ENCODE data around the gene AGT.
"Not testable (repeated sequence)": the region's sequence is repeated elsewhere in the genome, so short reads cannot be mapped to it uniquely, and the experiment has no call there.

The AGT gene

DNA sequence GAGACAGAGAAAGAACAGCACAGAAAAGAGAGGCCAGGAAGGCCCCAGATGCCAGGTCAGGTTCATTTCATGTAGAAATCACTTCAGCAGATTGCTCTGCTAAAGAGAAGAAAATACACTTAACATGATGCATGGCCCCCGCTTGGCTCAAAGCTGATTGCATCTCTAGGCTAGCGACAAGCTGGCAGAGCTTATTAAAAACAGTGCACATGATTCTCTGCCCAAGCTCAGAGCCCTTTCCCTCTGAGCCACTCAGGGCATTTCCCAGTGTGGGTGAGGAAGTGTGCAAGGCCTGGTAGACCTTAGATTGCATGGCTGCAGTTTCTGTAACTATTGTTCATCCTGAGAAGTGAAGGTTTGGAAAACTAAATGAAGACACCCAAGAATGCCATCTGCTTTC, 30.0 kb upstream of the AGT start:
- no peak for DNase-seq

DNA sequence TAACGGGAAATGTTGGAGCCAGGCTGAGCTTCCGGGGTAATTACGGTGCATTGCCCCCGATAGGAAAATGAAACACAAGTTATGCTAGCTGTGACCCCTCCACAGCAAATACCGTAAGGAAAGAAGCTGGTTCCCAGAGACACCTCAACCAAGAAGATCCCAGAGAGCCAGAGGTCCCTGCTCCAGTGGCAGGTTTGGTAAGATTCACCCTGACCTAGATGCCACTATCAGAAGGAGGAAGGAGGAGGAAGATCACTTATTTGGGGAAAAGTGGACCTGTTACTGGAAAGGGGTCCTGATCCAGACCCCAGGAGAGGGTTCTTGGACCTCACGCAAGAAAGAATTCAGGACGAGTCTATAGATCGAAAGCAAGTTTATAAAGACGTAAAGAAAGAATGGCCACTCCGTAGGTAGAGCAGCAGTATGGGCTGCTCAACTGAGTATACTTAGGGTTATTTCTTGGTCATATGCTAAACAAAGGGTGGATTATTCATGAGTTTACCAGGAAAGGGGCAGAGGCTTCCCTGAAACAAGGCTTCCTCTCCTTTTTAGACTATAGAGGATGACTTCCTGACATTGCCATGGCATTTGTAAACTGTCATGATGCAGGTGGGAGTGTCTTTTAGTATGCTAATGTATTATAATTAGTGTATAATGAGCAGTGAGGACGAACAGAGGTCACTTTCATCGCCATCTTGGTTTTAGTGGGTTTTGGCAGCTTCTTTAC, 25.8 kb upstream of the AGT start:
- DNase-seq = no peak

DNA sequence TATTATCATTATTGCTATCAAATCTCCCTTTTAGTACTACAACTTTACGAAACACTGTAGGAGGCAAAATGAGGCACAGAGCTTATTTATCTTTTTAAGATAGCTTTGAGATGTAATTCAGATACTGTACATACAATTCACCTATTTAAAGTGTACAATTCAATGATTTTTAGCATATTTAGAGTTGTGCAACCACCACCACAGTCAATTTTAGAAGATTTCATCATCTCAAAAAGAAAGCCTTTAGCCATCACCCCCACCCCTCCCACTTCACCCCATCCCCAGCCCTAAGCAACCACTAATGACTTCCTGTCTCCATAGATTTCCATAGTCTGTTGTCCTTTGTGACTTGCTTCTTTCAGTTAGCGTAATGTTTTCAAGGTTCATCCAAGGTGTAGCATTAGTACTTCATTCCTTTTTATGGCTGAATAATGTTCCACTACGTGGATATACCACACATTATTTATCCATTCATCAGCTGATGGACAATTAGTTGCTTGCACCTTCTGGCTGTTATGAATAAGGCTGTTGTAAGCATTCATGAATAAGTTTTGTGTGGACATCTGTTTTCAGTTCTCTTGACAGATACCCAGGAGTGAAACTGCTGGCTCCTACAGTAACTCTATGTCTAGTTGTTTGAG, 23.8 kb upstream of the AGT start:
- DNase-seq = no peak

DNA sequence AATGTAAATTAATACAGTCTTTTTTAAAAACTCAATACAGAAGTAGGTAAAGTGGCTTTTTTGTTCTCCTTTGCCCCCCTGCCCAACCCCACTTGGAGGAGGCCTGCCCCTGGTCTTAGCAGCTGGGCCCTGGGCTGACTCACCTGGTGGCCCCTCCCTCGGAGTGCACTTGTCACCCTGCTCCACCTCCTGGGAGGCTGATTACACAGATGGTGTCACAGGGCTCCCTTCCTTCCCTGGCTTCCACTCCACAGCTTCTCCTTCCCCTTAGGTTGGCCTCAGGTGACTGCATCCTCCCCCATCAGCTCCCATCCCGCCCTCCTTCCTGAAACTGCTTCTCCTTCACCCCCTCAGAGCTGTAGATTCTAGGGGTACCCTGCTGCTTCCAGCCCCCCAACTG, 21.5 kb upstream of the AGT start:
- DNase-seq = no peak

DNA sequence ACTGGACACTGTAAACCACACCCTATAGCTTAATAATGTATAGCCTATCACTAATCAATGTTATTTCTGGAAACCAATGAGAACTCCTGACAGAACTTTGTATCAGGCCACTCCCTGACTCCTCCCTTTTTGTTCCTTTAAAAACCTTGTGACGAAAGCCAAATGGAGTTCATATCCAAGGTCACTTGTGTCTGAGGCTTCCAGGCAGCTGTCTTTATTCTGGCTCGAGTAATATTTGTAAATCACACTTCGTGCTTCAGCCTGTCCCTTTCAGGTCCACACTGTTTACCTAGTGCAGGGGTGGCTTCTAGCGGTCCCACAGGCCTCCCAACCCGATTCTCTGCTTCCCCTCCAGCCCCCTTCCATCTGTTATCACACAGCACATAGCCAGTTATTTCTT, 17.1 kb upstream of the AGT start:
- no peak for DNase-seq

DNA sequence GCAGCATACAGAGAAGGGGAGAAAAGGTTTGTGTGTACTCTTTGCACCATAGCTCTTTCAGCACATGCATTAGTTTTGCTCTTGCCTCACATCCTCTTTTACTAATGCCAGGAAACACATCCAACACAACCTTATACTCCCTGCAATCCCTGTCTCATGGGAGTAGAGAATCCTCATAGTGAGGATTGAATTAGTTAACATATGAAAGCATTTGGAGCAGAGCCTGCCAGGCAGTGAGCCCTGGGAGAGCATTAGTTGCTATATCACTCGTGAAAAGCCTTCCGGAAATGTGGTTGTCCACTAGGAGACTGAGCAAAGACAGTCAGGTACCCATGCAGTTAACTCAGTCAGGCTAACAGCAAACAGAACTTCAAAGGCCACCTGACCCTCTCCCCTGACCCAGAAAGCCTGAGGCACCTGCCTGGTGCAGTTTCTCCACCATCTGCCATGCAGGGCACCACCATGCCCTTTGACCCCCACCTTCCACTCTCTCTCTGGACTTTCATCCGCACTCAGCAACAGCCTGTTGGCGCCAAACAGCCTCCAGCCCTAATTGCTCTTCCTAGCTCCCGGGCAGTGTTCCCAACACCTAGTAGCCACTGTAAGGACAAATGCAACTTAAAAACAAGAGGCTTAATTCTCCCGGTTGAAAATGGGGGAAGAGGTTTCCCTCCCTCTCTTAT, 14.9 kb upstream of the AGT start:
- DNase-seq = no peak

DNA sequence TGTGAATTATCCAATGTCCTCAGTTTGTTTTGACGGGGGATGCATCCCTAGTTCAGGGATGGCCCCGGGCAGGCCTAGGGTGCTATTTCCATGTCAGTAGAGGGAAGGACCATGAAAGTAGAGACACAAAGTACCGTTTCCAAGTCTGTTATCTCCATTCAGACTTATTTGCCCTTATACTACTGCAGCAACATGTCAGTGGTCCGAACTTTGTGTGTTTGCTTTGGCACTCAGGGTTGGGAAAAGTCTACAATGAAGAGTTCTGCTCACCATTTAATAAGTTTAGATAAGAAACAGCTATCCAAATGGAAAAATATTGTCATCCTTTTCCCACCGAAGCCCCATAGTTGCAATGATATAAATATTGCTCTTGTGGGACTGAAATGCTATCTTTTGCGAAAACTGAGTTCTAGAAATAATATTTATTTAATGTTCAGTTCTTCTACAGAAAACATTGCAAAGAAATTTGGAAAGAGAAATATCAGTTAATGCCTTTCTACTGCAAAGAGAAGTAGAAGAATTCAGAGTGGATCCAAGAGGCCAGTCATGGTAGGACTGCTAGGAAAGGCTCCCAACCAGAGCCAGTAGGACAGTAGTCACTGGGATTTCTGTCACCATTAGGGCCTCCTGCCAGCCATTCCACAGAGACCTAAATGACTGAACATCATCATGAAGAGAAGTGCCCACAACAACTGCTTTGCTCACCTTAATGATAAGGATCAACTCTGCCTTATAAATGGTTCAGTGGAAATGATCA, 11.5 kb upstream of the AGT start:
- no peak for DNase-seq

DNA sequence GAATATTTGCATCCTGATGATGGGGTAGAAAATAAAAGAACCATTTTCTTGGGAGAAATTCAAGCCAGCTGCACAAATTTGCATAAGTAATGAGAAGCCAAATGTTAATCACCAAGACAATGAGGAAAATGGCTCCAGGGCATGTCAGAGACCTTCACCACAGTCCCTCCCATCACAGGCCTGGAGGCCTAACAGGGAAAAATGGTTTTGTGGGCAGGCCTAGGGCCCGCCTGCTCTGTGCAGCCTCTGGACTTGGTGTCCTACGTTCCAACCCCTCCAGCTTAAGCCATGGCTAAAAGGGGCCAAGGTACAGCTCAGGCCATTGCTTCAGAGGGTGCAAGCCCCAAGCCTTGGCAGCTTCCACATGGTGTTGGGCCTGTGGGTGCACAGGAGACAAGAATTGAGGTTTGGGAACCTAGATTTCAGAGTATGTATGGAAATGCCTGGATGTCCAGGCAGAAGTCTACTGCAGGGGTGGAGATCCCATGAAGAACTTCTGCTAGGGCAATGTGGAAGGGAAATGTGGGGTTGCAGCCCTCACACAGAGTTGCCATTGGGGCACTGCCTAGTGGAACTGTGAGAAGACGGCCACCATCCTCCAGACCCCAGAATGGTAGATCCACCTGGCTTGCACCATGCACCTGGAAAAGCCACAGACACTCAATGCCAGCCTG, 8.1 kb upstream of the AGT start:
- DNase-seq = not testable (repeated sequence)

DNA sequence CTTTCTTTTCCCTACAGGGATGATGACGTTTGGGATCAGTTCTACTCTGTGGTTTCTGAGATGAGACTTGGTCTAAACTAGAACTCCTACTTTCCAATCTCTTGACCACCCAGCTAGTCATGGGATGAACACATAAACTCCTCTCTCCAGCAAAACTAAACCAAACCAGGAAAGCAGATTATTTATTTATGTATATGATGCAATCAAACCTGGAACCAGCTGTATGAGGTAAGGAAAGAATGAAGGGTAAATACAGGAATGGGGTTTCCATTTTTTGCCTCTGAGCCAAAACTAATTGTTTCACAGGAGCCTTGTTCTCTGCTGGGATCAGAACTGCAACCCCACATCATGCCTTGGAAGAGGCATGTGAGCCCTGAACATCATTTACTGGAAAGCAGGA, 3.3 kb upstream of the AGT start:
- no peak for DNase-seq

DNA sequence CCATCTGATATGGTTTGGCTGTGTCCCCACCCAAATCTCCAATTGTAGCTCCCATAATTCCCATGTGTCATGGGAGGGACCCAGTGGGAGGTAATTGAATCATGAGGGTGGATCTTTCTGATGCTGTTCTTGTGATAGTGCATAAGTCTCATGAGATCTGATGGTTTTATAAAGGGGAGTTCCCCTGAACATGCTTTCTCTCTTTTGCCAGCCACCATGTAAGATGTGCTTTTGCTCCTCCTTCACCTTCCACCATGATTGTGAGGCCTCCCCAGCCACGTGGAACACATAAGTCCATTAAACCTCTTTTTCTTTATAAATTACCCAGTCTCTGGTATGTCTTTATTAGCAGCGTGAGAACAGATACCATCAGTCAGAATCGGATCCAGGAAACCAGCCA, 2.5 kb upstream of the AGT start:
- DNase-seq = not testable (repeated sequence)

DNA sequence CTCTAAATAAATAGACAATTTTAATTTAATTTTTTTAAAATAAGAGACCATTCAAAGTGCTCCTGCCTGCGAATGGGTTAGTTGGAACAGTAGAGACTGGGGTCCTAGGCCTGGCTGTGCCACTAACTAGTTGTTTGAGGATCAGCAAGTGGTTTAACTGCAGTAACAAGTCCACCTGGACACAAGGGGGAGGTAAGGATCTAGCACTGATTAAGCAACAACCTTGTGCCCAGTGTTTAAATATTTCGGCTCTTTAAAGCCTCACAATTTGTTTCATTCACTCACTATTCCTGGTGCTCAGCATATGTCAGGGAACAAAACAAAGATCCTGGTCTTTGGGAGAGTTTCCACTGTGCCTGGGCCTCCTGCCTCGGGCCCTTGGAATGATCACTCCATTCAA, 1.6 kb upstream of the AGT start:
- DNase-seq = no peak

DNA sequence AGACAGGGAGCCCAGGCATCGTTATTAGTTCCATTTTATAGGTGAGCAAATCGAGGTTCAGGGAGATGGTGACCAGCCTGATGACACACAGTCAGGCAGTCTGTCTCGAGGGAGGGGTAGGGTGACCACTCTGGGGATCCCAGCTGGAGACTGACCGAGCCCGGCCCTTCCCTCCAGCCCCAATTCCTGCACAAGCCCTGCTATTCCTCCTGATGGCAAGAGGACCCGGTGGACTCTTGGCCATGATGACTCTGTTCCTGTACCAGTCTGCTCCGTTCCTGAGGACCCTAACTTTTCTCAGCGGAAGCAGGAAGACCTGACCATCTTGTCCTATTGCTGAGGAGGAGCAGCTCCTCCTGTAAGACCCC, 391 bp downstream of the AGT start:
- no peak for DNase-seq

DNA sequence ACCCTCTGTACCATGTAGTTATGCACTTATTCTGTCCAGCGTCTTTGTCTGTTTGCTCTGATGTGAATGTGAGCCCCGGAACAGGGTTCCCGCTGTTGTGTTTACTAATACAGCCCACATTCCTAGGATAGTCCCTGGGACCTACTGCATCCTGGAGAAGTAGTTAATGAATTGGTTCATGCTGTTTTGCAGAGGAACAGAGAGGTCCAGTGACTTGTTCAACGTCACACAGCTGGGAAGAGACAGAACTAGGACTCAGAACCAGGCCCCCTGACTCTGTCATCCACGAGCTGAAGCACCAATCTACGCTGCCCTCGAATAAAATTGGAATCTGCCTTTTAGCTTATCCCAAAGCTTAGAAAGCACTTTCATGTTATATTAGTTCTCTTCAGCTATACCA, 784 bp downstream of the AGT start:
- DNase-seq = no peak

DNA sequence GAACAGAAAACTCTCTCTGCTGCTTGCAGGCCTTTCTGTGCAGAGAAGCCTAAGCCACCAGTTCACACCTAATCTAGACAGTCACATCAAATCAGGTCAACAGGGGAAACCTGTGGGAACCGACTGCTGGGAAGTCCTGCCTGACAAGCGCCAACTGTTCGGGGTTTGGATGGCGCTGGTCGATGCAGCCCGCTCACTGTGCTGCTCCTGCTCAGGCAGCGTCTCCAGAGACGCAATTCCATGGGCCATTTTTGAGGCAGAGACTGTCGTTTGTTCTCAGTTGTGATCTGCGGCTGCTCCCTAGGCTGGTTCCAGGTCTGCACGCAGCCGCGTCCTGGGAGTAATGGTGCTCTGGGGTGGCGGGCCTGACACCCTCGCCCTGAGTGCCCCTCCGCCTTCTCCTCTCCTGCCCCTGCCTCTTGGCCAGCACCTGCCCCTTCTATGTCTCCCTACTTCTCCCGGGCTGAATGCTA, 1.4 kb downstream of the AGT start:
- no peak for DNase-seq

DNA sequence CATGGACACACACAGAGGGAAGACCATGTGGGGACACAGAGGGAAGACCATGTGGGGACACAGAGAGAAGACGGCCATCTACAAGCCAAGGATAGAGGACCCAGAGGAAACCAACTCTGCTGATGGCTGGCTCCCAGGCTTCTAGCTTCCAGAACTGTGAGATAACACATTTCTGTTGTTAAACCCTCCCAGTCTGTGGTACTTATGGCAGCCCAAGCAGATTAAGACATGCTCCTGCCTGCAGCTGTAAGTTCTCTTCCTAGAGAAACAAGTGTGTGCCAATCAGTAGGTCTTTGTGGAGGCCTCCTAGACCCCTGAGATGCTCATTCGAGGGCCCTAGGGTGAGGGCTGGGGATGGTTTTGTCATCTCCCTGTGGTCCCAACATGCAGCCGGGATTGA, 2.7 kb downstream of the AGT start:
- DNase-seq = no peak

DNA sequence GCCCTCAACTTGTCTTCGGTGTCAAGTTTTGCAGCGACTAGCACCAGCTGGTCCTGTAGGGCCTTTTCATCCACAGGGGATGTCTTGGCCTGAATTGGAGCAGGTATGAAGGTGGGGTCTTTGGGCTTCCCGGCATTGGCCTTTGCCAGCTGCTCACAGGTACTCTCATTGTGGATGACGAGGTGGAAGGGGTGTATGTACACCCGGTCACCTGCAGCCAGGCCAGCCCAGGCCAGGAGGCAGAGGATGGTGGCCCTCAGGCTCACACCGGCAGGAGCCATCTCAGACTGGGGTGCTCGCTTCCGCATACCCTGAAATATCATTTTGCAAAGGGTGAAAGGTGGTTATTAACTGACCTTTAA, 3.4 kb downstream of the AGT start:
- DNase-seq = no peak

DNA sequence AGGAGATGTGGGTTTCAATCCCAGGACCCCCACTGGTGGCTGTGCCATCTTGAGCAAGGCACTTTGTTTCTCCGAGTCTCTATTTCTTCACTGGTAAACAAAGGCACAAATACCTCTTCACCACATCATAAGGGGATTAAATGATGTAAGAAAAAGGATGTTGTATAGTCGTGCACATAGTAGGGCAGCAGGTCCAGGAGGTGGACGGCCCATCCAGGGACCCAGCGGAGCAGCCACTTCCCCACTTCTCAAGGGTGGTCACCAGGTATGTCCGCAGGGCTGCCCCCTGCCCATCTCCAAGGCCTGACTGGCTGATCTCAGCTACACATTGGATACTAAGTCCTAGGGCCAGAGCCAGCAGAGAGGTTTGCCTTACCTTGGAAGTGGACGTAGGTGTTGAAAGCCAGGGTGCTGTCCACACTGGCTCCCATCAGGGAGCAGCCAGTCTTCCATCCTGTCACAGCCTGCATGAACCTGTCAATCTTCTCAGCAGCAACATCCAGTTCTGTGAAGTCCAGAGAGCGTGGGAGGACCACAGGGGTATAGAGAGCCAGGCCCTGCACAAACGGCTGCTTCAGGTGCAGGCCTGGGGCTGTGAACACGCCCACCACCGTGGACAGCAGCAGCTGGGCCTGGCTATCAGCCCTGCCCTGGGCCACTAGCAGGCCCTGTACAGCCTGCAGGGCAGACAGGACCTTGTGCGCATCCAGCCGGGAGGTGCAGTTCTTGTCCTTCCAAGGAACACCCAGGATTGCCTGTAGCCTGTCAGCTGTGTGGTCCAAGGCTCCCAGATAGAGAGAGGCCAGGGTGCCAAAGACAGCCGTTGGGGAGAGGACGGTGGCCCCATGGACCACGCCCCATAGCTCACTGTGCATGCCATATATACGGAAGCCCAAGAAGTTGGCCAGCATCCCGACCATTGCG, 4.0 kb downstream of the AGT start:
- no peak for DNase-seq

DNA sequence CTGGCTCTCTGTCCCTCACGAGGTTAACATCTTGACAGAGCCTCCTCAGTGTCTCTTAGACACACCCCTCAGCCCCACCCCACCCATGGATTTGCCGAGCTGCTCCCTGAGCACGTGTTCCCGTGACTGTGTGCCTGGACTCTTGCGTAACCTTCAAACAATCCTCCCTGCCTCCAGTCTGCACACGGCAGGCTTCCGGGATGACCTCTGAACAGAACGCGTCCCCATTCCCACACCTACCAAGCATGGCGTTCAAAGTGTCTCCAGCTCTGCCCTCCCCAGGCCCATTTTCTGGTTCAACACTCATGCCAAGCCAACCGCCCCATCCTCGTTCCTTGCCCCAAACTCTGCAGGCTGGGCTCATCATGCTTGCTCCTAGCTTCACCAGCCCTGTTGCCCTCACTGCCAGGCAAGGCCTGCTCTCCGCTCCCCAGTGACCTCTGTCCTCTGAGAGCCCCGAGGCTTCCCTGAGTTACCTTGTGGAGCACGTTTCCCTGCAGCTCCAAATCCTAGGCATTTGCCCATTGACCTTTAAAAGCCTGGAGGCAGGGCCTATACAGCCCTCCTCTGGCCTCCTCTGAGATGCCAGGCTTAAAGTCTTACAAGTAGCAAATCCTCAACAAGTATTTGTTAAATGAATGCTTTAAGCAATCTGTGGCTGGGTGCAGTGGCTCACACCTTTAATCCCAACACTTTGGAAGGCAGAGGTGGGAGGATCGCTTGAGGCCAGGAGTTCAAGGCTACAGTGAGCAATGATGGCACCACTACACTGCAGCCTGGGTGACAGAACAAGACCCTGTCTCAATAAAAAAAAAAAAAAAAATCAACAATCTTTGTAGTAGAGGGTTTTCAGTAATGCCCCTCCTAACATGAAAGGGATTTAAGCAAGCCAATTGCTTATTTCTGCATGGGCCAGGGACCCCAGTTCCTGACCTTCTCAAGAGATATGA, 5.0 kb downstream of the AGT start:
- DNase-seq = no peak

DNA sequence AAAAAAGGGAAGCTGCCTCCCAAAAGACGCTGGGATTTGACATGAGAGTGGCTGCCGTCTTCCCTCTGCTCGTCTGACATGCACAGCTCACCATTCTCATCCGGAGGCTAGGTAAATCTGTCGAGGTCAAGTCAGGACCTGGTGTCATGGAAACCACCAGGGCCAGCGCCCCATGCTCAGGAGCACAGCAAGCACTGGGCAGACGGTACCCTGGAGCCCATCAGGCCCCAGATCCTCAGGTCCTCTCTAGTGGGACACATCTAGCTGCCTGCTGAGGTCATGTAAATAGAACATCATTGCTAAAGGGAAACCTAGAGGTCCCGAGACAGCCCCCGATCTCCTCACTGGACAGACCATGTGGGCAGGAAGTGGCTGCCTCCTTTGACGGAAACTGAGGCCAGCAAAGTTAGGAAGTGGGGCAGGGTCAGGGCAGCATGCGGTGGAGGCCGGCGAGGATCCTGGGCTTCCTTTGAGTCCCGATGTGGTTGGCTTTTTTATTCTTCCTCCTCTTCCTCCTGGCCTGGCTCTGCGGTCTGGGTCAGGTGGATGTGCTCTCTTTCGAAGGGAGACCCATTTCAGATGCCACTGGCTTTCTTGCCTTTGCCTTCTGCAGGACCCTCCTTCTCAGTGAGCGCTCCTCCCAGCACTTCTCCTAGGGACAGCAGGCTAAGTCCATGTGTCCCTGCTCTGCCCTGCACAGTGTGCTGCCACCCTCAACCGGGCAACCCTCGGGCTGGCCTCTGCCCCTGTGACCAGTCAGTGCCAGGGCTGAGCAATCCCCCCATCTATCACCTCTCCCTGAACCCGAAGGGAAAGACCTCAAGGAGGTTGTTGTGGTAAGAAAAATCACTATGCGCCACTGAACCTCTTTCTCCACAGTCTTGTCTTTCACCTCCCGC, 5.9 kb downstream of the AGT start:
- DNase-seq = no peak
